Osteoblast (primary cell): ENCODE data around the gene TAS2R19. TPM values are rescaled to one million over a fixed set of nuclear protein-coding genes. Genes with fewer than 3 reads are reported as not detected.
"Not testable (repeated sequence)": the region's sequence is repeated elsewhere in the genome, so short reads cannot be mapped to it uniquely, and the experiment has no call there.

Experiments
- DNase-seq: peaks from one replicate; pipeline ENCODE4 v3.0.0; 2011; ENCODE audit warnings: low spot score, mixed read lengths; ENCODE audit not compliant: insufficient read length; ENCODE audit errors: missing footprints
- H2AFZ ChIP-seq: 2 replicates; pipeline ENCODE4 v1.6.0; 2011; ENCODE audit warnings: mild to moderate bottlenecking, low read length
- H3K27ac ChIP-seq: 2 replicates; pipeline ENCODE4 v1.5.1; 2011; ENCODE audit warnings: mild to moderate bottlenecking, low read depth, low read length, moderate library complexity
- H3K27me3 ChIP-seq: 2 replicates; pipeline ENCODE4 v1.6.0; 2012; ENCODE audit warnings: mild to moderate bottlenecking, control low read depth, inconsistent platforms, low read length, moderate library complexity; ENCODE audit not compliant: insufficient read depth
- H3K36me3 ChIP-seq: 2 replicates; pipeline ENCODE4 v1.5.1; 2011; ENCODE audit warnings: mild to moderate bottlenecking, low read length, control low read depth, moderate library complexity; ENCODE audit not compliant: insufficient read depth
- H3K4me1 ChIP-seq: 2 replicates; pipeline ENCODE4 v1.5.1; 2011; ENCODE audit warnings: mild to moderate bottlenecking, low read length, control low read depth, moderate library complexity; ENCODE audit not compliant: insufficient read depth
- H3K4me2 ChIP-seq: 2 replicates; pipeline ENCODE4 v1.6.0; 2011; ENCODE audit warnings: mild to moderate bottlenecking, low read length; ENCODE audit not compliant: insufficient read depth
- H3K4me3 ChIP-seq: fragments of 200-600 bp; sonication (generic); 3 replicates; pipeline ENCODE4 v1.5.1; 2012; ENCODE audit warnings: mild to moderate bottlenecking, low read length, inconsistent platforms; ENCODE audit not compliant: insufficient read depth
- H3K79me2 ChIP-seq: 2 replicates; pipeline ENCODE4 v1.6.0; 2012; ENCODE audit warnings: mild to moderate bottlenecking, low read length, control low read depth, inconsistent platforms; ENCODE audit not compliant: insufficient read depth
- H3K9me3 ChIP-seq: 2 replicates; pipeline ENCODE4 v1.5.1; 2011; ENCODE audit warnings: low read depth, low read length, control low read depth
- H4K20me1 ChIP-seq: 2 replicates; pipeline ENCODE4 v1.6.0; 2012; ENCODE audit warnings: mild to moderate bottlenecking, low read length, control low read depth; ENCODE audit not compliant: insufficient read depth
- CTCF ChIP-seq: IDR thresholded peaks from 2 replicates; pipeline ENCODE4 v1.5.1; 2011; ENCODE audit warnings: mild to moderate bottlenecking, low read depth, low read length, moderate library complexity; ENCODE audit errors: extremely low read depth
- total RNA-seq: library from RNA; depleted of rRNA; stranded (reverse); fragments of >200 nt; gene quantifications from 2 replicates; pipeline ENCODE4 v1.2.3, GENCODE V29; 2012

The TAS2R19 gene
- total RNA-seq, 1 donor: 7.6 TPM

- no peak overlapping the region for H3K4me2 ChIP-seq
- TF ChIP-seq CTCF: no peak
- H3K27ac ChIP-seq: no peak overlapping the region
- peaks cover 6% of the 10 kb centered on the region for H4K20me1 ChIP-seq
- H3K4me3 ChIP-seq: no peak overlapping the region
- peaks cover 5% of the 10 kb centered on the region for H3K79me2 ChIP-seq
- no peaks in the 10 kb centered on the region for H3K4me1 ChIP-seq
- H3K36me3 ChIP-seq: no peaks in the 10 kb centered on the region
- no peak overlapping the region for H2AFZ ChIP-seq
- no peaks in the 10 kb centered on the region for H3K27me3 ChIP-seq
- H3K9me3 ChIP-seq: no peaks in the 10 kb centered on the region
- DNase-seq: no peak
Observed at GRCh38 chr12:11055306-11055705, 32.9 kb upstream of the TAS2R19 start.

DNA sequence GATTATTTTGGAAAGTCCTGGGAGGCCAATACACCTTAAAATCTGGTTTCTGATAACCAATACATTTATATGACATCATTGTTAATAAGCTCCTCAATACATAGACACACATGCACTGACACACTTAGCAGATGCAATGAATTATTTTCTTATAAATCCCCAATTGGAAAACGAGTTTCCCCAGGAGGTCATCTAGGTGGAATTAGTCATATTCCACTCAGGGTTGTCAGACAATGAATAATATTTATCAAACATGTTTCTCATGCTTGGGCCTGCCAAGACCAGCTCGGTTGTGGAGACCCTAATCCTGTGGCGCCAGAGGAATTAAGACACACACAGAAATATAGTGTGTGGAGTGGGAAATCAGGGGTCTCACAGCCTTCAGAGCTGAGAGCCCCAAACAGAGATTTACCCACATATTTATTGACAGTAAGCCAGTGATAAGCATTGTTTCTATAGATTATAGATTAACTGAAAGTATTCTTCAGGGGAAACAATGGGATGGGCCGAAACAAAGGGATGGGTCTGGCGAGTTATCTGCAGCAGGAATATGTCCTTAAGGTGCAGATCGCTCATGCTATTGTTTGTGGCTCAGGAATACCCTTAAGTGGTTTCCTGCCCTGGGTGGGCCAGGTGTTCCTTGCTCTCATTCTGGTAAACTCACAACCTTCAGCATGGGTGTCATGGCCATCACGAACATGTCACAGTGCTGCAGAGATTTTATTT, 27.5 kb upstream of the TAS2R19 start:
- not testable (repeated sequence) for H3K9me3 ChIP-seq, H3K79me2 ChIP-seq, H3K27ac ChIP-seq, H4K20me1 ChIP-seq, H3K27me3 ChIP-seq, H2AFZ ChIP-seq, DNase-seq, H3K4me2 ChIP-seq, H3K36me3 ChIP-seq, H3K4me3 ChIP-seq, H3K4me1 ChIP-seq

DNA sequence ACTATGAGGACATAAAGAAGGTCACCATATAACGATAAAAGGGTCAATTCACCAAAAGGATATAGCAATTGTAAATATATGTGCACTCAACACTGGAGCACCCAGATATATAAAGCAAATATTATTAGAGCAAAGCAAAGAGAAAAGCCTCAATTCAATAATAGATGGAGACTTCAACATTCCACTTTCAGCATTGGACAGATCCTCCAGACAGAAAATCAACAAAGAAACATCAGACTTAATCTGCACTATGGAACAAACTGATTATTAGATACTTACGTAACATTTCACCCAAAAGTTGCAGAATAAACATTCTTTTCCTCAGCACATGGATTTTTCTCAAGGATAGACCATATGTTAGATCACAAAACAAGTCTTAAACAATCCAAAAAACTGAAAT, 18.9 kb upstream of the TAS2R19 start:
- H2AFZ ChIP-seq, DNase-seq, H3K27ac ChIP-seq: not testable (repeated sequence)

DNA sequence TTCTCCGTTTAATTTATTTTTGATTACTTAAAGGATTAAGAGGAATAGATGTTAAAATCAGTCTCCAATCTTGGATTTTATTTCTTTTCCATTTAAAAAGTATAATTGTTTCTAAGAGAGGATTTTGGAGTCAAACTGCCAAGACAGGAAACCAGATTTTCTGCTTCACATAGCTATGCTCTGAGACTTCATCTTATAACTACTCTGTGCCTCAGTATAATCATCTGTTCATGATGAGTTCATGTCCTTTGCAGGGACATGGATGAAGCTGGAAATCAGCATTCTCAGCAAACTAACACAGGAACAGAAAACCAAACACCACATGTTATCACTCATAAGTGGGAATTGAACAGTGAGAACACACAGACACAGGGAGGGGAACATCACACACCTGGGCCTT, 17.7 kb upstream of the TAS2R19 start:
- no peak for TF ChIP-seq CTCF
- Histone ChIP-seq H3K9me3 (no peaks in the 10 kb centered on the region), H3K36me3 (no peaks in the 10 kb centered on the region), H3K27ac (no peak overlapping the region), H3K4me1 (no peaks in the 10 kb centered on the region), H2AFZ (no peak overlapping the region), H3K4me2 (no peak overlapping the region), H4K20me1 (peaks cover 4% of the 10 kb centered on the region), H3K4me3 (no peak overlapping the region), H3K27me3 (no peaks in the 10 kb centered on the region), H3K79me2 (peaks cover 12% of the 10 kb centered on the region)
- no peak for DNase-seq

More for the DNA sequence above, 18.9 kb upstream of the TAS2R19 start:
- not testable (repeated sequence) for H3K27me3 ChIP-seq, H4K20me1 ChIP-seq, H3K36me3 ChIP-seq, H3K4me2 ChIP-seq, H3K4me3 ChIP-seq, H3K9me3 ChIP-seq, H3K4me1 ChIP-seq
- H3K79me2 ChIP-seq: peaks cover 12% of the 10 kb centered on the region

- Histone ChIP-seq H3K4me1 (no peaks in the 10 kb centered on the region), H4K20me1 (no peaks in the 10 kb centered on the region), H3K4me2 (no peak overlapping the region), H3K27me3 (no peaks in the 10 kb centered on the region), H2AFZ (no peak overlapping the region), H3K36me3 (no peaks in the 10 kb centered on the region), H3K27ac (no peak overlapping the region), H3K79me2 (peaks cover 12% of the 10 kb centered on the region), H3K4me3 (no peak overlapping the region), H3K9me3 (no peaks in the 10 kb centered on the region)
- no peak for DNase-seq
- no peak for TF ChIP-seq CTCF
Observed at GRCh38 chr12:11039171-11039570, 16.8 kb upstream of the TAS2R19 start.

DNA sequence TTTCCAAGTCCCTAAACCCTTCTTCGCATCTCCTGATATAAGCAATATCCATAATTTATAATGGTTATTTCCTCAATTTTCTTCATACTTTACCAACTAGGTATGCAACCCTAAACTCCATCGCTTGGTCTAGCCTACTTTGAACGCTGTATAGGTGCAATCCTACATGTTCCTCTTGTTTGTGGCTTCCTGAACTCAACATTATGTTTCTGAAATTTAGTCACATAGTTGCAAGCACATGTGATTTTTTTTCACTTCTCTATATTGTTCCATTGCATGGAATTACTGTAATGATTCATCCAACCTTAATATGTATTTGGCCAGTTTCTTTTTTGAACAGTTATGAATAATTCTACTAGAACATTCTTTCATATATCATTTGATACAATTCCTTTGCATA, 11.5 kb upstream of the TAS2R19 start:
- not testable (repeated sequence) for H3K79me2 ChIP-seq, H3K9me3 ChIP-seq, DNase-seq, H2AFZ ChIP-seq, H3K4me1 ChIP-seq, H3K36me3 ChIP-seq, H3K4me2 ChIP-seq, H4K20me1 ChIP-seq, H3K4me3 ChIP-seq, H3K27me3 ChIP-seq, H3K27ac ChIP-seq
